ENCODE results near the gene SPSB3.

The SPSB3 gene

GRCh38 chr16:1772908-1773702 lies 9.3 kb downstream of the SPSB3 start, which contains the start of gene MRPS34:
TSS of gene MRPS34 (minus strand) at chr16:1773134. CDS start at chr16:1773119, 15 bp downstream.
- peak within 1 kb of the TSS; percentile 54 for H2AFZ ChIP-seq (ENCODE audit: low read depth, low read length)
- peaks cover 19% of the 10 kb centered on the region for H3K4me1 ChIP-seq (ENCODE audit: insufficient read depth, low read length)
- H3K36me3 ChIP-seq (ENCODE audit: insufficient read depth, low read length) = peaks cover 46% of the 10 kb centered on the region
- no peaks in the 10 kb centered on the region for H3K9me3 ChIP-seq (ENCODE audit: low read length)
- H3K4me3 ChIP-seq (ENCODE audit: low read length) = peak within 1 kb of the TSS; percentile 87
- no peaks in the 10 kb centered on the region for H3K27me3 ChIP-seq (ENCODE audit: insufficient read depth, low read length)

DNA sequence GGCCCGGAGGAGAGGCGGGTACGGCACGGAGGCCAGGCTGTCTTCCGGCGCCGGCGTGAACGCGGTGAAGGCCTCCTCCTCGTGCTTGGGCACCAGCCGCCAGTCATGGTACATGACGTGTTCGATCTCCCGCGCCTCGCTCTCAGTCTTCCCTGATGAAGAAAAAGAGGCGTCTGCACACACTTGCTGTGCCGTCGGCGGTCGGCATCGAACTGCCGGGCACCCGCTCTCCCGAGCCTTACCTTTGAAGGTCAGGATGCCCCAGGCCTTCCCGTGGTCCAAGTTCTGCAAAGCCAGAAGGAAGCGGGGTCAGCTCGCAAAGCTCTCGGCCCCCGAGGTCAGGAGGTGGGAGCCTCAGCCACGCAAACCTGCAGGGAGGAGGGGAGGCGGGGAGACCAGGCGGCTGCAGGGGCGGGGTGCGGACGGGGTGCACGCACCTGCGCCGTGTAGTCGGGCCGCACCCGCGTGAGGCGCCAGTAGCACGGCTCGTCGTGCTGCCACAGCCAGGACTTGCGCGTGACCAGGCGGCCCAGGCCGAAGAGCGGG lies 9.9 kb downstream of the SPSB3 start, which contains the start of gene EME2:
TSS of gene EME2 (plus strand) at position 449 of the 546 bp plus-strand sequence. CDS start 418 bp downstream, outside the sequence.
- peaks cover 47% of the 10 kb centered on the region for H3K36me3 ChIP-seq (ENCODE audit: insufficient read depth, low read length)
- H3K27me3 ChIP-seq (ENCODE audit: insufficient read depth, low read length) = no peaks in the 10 kb centered on the region
- H3K9me3 ChIP-seq (ENCODE audit: low read length) = no peaks in the 10 kb centered on the region
- peak within 1 kb of the TSS; percentile 54 for H2AFZ ChIP-seq (ENCODE audit: low read depth, low read length)
- peak within 1 kb of the TSS; percentile 87 for H3K4me3 ChIP-seq (ENCODE audit: low read length)
- H3K4me1 ChIP-seq (ENCODE audit: insufficient read depth, low read length) = peaks cover 19% of the 10 kb centered on the region

DNA sequence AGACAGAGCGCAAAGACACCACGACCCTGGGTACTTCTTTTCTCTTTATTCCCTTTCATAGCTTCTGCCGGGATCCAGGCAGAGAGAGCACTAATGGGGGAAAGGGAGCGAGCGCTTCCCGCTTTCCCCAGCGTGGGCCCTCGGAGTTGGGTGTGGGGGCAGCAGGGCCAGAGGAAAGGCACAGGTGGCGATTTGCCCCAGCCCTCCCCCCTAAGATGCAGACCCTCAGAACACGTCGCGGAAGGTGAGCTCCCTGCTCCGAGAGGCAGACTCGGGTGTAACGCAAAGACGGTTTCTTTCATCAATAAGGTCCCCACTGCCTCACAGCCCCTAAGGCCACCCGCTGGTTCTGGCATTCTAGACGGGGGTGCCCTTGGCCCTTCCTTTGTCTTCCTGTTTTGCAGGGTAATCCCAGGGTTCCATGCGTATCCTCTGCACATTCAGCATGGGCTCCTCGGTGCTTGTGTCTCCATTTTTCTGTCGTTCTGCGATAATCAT lies 10.5 kb downstream of the SPSB3 start:
- no peak overlapping the region for H2AFZ ChIP-seq (ENCODE audit: low read depth, low read length)
- H3K36me3 ChIP-seq (ENCODE audit: insufficient read depth, low read length) = peaks cover 47% of the 10 kb centered on the region
- H3K27me3 ChIP-seq (ENCODE audit: insufficient read depth, low read length) = no peaks in the 10 kb centered on the region
- H3K4me1 ChIP-seq (ENCODE audit: insufficient read depth, low read length) = peaks cover 19% of the 10 kb centered on the region
- peak overlapping the region; percentile 87 for H3K4me3 ChIP-seq (ENCODE audit: low read length)
- H3K9me3 ChIP-seq (ENCODE audit: low read length) = no peaks in the 10 kb centered on the region

GRCh38 chr16:1771188-1771863 lies 11.0 kb downstream of the SPSB3 start, which contains the start of gene NME3:
TSS of gene NME3 (minus strand) at chr16:1771543. CDS start at chr16:1771534, 9 bp downstream.
- no peaks in the 10 kb centered on the region for H3K9me3 ChIP-seq (ENCODE audit: low read length)
- no peak within 1 kb of the TSS for H2AFZ ChIP-seq (ENCODE audit: low read depth, low read length)
- H3K36me3 ChIP-seq (ENCODE audit: insufficient read depth, low read length) = peaks cover 49% of the 10 kb centered on the region
- peaks cover 19% of the 10 kb centered on the region for H3K4me1 ChIP-seq (ENCODE audit: insufficient read depth, low read length)
- peak within 1 kb of the TSS; percentile 87 for H3K4me3 ChIP-seq (ENCODE audit: low read length)
- H3K27me3 ChIP-seq (ENCODE audit: insufficient read depth, low read length) = no peaks in the 10 kb centered on the region

DNA sequence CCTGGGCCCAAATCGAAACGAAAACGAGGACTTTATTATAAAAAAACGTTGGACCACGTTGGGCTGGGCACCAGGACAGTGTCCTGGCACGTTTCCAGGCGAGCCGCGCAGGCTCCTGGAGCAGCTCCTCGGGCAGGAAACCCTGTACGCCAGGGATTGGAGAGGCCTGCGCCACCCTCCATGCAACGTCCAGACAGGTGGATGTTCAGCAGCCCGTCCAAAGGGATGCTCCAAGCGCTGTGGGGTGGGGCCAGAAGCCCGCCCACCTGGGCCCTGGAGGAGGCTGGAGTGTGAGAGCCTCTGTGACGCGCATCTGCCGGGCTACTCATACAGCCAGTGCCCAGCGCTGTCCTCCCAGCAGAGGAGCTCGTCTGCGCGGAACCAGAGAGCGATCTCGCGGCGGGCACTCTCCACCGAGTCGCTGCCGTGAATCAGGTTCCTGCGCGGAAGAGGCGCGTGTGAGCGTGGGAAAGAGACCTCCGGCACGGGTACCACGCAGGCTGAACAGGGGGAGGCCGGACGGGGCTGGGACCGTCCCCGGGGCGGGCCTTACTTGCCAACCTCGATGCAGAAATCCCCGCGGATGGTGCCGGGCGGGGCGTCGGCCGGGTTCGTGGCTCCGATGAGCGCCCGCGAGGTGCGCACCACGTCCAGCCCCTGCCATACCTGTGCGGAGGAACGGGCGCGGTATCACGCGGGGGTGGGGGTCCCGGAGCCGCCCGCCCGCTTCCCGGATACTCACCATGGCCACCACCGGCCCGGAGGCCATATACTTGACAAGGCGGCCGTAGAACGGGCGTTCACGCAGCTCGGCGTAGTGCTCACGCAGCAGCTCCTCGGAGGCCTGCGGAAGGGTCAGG lies 11.8 kb downstream of the SPSB3 start:
- no peaks in the 10 kb centered on the region for H3K9me3 ChIP-seq (ENCODE audit: low read length)
- H3K27me3 ChIP-seq (ENCODE audit: insufficient read depth, low read length) = no peaks in the 10 kb centered on the region
- no peak overlapping the region for H3K4me3 ChIP-seq (ENCODE audit: low read length)
- peaks cover 49% of the 10 kb centered on the region for H3K36me3 ChIP-seq (ENCODE audit: insufficient read depth, low read length)
- H2AFZ ChIP-seq (ENCODE audit: low read depth, low read length) = no peak overlapping the region
- peaks cover 19% of the 10 kb centered on the region for H3K4me1 ChIP-seq (ENCODE audit: insufficient read depth, low read length)

GRCh38 chr16:1769402-1770300 lies 12.7 kb downstream of the SPSB3 start:
- H3K27me3 ChIP-seq (ENCODE audit: insufficient read depth, low read length) = no peaks in the 10 kb centered on the region
- peaks cover 53% of the 10 kb centered on the region for H3K36me3 ChIP-seq (ENCODE audit: insufficient read depth, low read length)
- H2AFZ ChIP-seq (ENCODE audit: low read depth, low read length) = no peak overlapping the region
- H3K9me3 ChIP-seq (ENCODE audit: low read length) = no peaks in the 10 kb centered on the region
- H3K4me3 ChIP-seq (ENCODE audit: low read length) = no peak overlapping the region
- peaks cover 18% of the 10 kb centered on the region for H3K4me1 ChIP-seq (ENCODE audit: insufficient read depth, low read length)

GRCh38 chr16:1768767-1769401 lies 13.5 kb downstream of the SPSB3 start:
- Histone ChIP-seq H2AFZ (ENCODE audit: low read depth, low read length) (no peak overlapping the region), H3K4me1 (ENCODE audit: insufficient read depth, low read length) (peaks cover 10% of the 10 kb centered on the region), H3K36me3 (ENCODE audit: insufficient read depth, low read length) (peaks cover 59% of the 10 kb centered on the region)

DNA sequence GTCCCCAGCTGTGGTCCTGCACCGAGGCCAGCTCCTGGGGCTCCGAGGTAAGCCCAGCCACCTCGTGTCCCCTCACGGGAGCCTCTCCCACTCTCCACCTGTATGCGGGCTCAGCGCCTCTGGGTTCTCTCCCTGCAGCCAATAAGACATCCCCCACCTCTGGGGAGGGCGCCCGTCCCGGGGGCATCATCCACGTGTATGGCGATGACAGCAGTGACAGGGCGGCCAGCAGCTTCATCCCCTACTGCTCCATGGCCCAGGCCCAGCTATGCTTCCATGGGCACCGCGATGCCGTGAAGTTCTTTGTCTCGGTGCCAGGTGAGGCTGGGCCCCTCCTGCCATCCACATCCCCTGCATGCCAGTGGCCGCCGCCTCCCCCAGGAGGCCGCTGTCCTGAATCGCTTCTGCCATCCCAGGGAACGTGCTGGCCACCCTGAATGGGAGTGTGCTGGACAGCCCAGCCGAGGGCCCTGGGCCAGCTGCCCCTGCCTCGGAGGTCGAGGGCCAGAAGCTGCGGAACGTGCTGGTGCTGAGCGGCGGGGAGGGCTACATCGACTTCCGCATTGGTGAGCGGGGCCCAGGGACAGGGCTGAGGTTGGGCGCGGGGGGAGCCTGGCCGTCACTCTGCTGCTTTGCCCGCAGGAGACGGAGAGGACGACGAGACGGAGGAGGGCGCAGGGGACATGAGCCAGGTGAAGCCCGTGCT lies 14.2 kb downstream of the SPSB3 start:
- H3K27me3 ChIP-seq (ENCODE audit: insufficient read depth, low read length) = no peaks in the 10 kb centered on the region
- H2AFZ ChIP-seq (ENCODE audit: low read depth, low read length) = no peak overlapping the region
- H3K4me3 ChIP-seq (ENCODE audit: low read length) = no peak overlapping the region
- H3K36me3 ChIP-seq (ENCODE audit: insufficient read depth, low read length) = peaks cover 63% of the 10 kb centered on the region
- H3K9me3 ChIP-seq (ENCODE audit: low read length) = no peaks in the 10 kb centered on the region
- peaks cover 8% of the 10 kb centered on the region for H3K4me1 ChIP-seq (ENCODE audit: insufficient read depth, low read length)

More at GRCh38 chr16:1768767-1769401, 13.5 kb downstream of the SPSB3 start:
- H3K4me3 ChIP-seq (ENCODE audit: low read length) = no peak overlapping the region
- no peaks in the 10 kb centered on the region for H3K27me3 ChIP-seq (ENCODE audit: insufficient read depth, low read length)
- no peaks in the 10 kb centered on the region for H3K9me3 ChIP-seq (ENCODE audit: low read length)

DNA sequence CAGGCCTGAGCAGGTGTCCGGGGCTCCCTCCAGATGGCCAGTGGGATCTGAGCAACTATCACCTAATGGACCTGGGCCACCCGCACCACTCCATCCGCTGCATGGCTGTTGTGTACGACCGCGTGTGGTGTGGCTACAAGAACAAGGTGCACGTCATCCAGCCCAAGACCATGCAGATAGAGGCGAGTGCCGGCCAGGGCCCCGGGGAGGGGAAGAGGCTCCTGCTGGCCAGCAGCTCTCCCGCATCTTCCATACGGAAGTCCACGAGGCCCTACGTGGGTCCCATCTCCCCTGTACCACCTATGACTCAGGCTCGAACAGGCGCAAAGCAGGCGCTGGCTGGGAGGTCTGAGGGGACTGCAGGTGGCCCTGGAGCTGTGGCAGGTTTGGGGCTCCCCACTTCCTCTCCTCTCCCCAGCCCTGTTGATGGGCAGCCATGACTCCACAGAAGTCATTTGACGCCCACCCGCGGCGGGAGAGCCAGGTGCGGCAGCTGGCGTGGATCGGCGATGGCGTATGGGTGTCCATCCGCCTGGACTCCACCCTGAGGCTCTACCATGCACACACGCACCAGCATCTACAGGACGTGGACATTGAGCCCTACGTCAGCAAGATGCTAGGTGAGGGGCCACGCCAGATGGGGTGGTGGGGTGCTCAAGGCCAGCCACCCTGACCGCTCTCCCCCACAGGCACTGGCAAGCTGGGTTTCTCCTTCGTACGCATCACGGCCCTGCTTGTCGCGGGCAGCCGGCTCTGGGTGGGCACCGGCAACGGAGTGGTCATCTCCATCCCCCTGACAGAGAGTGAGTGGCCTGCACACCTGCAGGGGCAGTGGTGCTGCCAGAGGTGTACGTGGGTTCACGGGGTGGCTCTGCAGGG lies 15.0 kb downstream of the SPSB3 start:
- H3K9me3 ChIP-seq (ENCODE audit: low read length) = no peaks in the 10 kb centered on the region
- no peak overlapping the region for H3K4me3 ChIP-seq (ENCODE audit: low read length)
- H3K36me3 ChIP-seq (ENCODE audit: insufficient read depth, low read length) = peaks cover 70% of the 10 kb centered on the region

GRCh38 chr16:1766701-1767100 lies 15.7 kb downstream of the SPSB3 start:
- Histone ChIP-seq H2AFZ (ENCODE audit: low read depth, low read length) (no peak overlapping the region), H3K9me3 (ENCODE audit: low read length) (no peaks in the 10 kb centered on the region), H3K36me3 (ENCODE audit: insufficient read depth, low read length) (peaks cover 76% of the 10 kb centered on the region), H3K27me3 (ENCODE audit: insufficient read depth, low read length) (no peaks in the 10 kb centered on the region), H3K4me1 (ENCODE audit: insufficient read depth, low read length) (peaks cover under 1% of the 10 kb centered on the region), H3K4me3 (ENCODE audit: low read length) (no peak overlapping the region)

More for the DNA sequence above, 15.0 kb downstream of the SPSB3 start:
- Histone ChIP-seq H3K4me1 (ENCODE audit: insufficient read depth, low read length) (peaks cover 7% of the 10 kb centered on the region), H3K27me3 (ENCODE audit: insufficient read depth, low read length) (no peaks in the 10 kb centered on the region), H2AFZ (ENCODE audit: low read depth, low read length) (no peak overlapping the region)
